ENCODE results near the gene FRMPD4. TPM values are rescaled to one million over a fixed set of nuclear protein-coding genes. Genes with fewer than 3 reads are reported as not detected.

FRMPD4 gene
- total and polyA plus RNA-seq, 2 donors (not counting 1 experiment from before 2014, with no cell fraction given): 0.50 to 1.5 TPM

GRCh38 chrX:12249997-12250396 lies 111.7 kb downstream of the FRMPD4 start:
- Histone ChIP-seq H3K4me2 (ENCODE audit: extremely low read depth, insufficient read depth, low read length) (no peak overlapping the region), H3K79me2 (ENCODE audit: control insufficient read depth, insufficient read depth, low read length) (no peaks in the 10 kb centered on the region), H3K27me3 (ENCODE audit: control insufficient read depth, insufficient read depth, low read length) (no peaks in the 10 kb centered on the region), H4K20me1 (ENCODE audit: control insufficient read depth, extremely low read depth, insufficient read depth, low read length) (no peaks in the 10 kb centered on the region), H3K4me1 (ENCODE audit: control insufficient read depth, extremely low read depth, insufficient read depth, low read length) (no peaks in the 10 kb centered on the region), H3K27ac (ENCODE audit: insufficient read depth, low read length) (no peak overlapping the region), H3K36me3 (ENCODE audit: control insufficient read depth, insufficient read depth, low read length) (no peaks in the 10 kb centered on the region), H2AFZ (ENCODE audit: low read length) (no peak overlapping the region), H3K9ac (ENCODE audit: insufficient read depth, low read length) (no peak overlapping the region), H3K4me3 (replicated peaks in 1 of 4; ENCODE audit: control extremely low read depth in 1 of 4, insufficient read depth in 1 of 4, low read depth in 3 of 4, low read length in 4 of 4) (no peak overlapping the region), H3K9me3 (ENCODE audit: control insufficient read depth, insufficient read depth, low read depth, low read length) (no peaks in the 10 kb centered on the region)
- DNase-seq (ENCODE audit: low read depth in 2 of 2): peak in 1 of 2 donors; percentile 43
- TF ChIP-seq CTCF (conservative IDR thresholded peaks at IDR 0.05 in 1 of 2, IDR thresholded peaks at IDR 0.05 in 1 of 2; ENCODE audit: low read depth in 1 of 2, low read length in 2 of 2) (no peak), EZH2 (IDR thresholded peaks at IDR 0.05; ENCODE audit: low read length, missing control alignments) (no peak)

GRCh38 chrX:12263211-12263610 lies 124.9 kb downstream of the FRMPD4 start:
- Histone ChIP-seq H3K9ac (ENCODE audit: insufficient read depth, low read length) (no peak overlapping the region), H3K4me3 (replicated peaks in 1 of 4; ENCODE audit: control extremely low read depth in 1 of 4, insufficient read depth in 1 of 4, low read depth in 3 of 4, low read length in 4 of 4) (no peak overlapping the region), H3K4me1 (ENCODE audit: control insufficient read depth, extremely low read depth, insufficient read depth, low read length) (no peaks in the 10 kb centered on the region), H2AFZ (ENCODE audit: low read length) (no peak overlapping the region), H4K20me1 (ENCODE audit: control insufficient read depth, extremely low read depth, insufficient read depth, low read length) (no peaks in the 10 kb centered on the region), H3K27me3 (ENCODE audit: control insufficient read depth, insufficient read depth, low read length) (no peaks in the 10 kb centered on the region), H3K4me2 (ENCODE audit: extremely low read depth, insufficient read depth, low read length) (no peak overlapping the region), H3K27ac (ENCODE audit: insufficient read depth, low read length) (no peak overlapping the region), H3K9me3 (ENCODE audit: control insufficient read depth, insufficient read depth, low read depth, low read length) (no peaks in the 10 kb centered on the region), H3K79me2 (ENCODE audit: control insufficient read depth, insufficient read depth, low read length) (no peaks in the 10 kb centered on the region), H3K36me3 (ENCODE audit: control insufficient read depth, insufficient read depth, low read length) (no peaks in the 10 kb centered on the region)
- TF ChIP-seq CTCF (conservative IDR thresholded peaks at IDR 0.05 in 1 of 2, IDR thresholded peaks at IDR 0.05 in 1 of 2; ENCODE audit: low read depth in 1 of 2, low read length in 2 of 2) (no peak), EZH2 (IDR thresholded peaks at IDR 0.05; ENCODE audit: low read length, missing control alignments) (no peak)
- peak in 1 of 2 donors; percentile 0 for DNase-seq (ENCODE audit: low read depth in 2 of 2)

- Histone ChIP-seq H3K4me2 (ENCODE audit: extremely low read depth, insufficient read depth, low read length) (no peak overlapping the region), H3K27ac (ENCODE audit: insufficient read depth, low read length) (no peak overlapping the region), H3K36me3 (ENCODE audit: control insufficient read depth, insufficient read depth, low read length) (no peaks in the 10 kb centered on the region), H3K4me1 (ENCODE audit: control insufficient read depth, extremely low read depth, insufficient read depth, low read length) (no peaks in the 10 kb centered on the region), H2AFZ (ENCODE audit: low read length) (no peak overlapping the region), H3K4me3 (replicated peaks in 1 of 4; ENCODE audit: control extremely low read depth in 1 of 4, insufficient read depth in 1 of 4, low read depth in 3 of 4, low read length in 4 of 4) (no peak overlapping the region), H3K9me3 (ENCODE audit: control insufficient read depth, insufficient read depth, low read depth, low read length) (no peaks in the 10 kb centered on the region), H3K79me2 (ENCODE audit: control insufficient read depth, insufficient read depth, low read length) (no peaks in the 10 kb centered on the region), H4K20me1 (ENCODE audit: control insufficient read depth, extremely low read depth, insufficient read depth, low read length) (no peaks in the 10 kb centered on the region), H3K27me3 (ENCODE audit: control insufficient read depth, insufficient read depth, low read length) (no peaks in the 10 kb centered on the region), H3K9ac (ENCODE audit: insufficient read depth, low read length) (no peak overlapping the region)
- DNase-seq (ENCODE audit: low read depth in 2 of 2): no peak
- TF ChIP-seq EZH2 (IDR thresholded peaks at IDR 0.05; ENCODE audit: low read length, missing control alignments): no peak
- no peak for TF ChIP-seq CTCF (conservative IDR thresholded peaks at IDR 0.05 in 1 of 2, IDR thresholded peaks at IDR 0.05 in 1 of 2; ENCODE audit: low read depth in 1 of 2, low read length in 2 of 2)
These were observed 131.2 kb downstream of the FRMPD4 start for GRCh38 chrX:12269484-12269883.
